Trophoblast cell (in vitro differentiated cells and primary cell): ENCODE data around the gene RAB8A.
"Not testable (repeated sequence)": the region's sequence is repeated elsewhere in the genome, so short reads cannot be mapped to it uniquely, and the experiment has no call there.

Experiments
- DNase-seq, 2 donors: peaks; one replicate each; pipeline ENCODE4 v3.0.0-alpha.2; 2016
- H2AFZ ChIP-seq: 2 replicates; pipeline ENCODE4 v1.6.1; 2013; ENCODE audit warnings: low read length, moderate library complexity, mild to moderate bottlenecking; ENCODE audit not compliant: insufficient read depth, poor library complexity
- H2AK5ac ChIP-seq: 2 replicates; pipeline ENCODE4 v1.6.1; 2013; ENCODE audit warnings: mild to moderate bottlenecking, low read length
- H2BK120ac ChIP-seq: 2 replicates; pipeline ENCODE4 v1.6.1; 2013; ENCODE audit warnings: low read length, mild to moderate bottlenecking, moderate library complexity; ENCODE audit not compliant: insufficient read depth, poor library complexity
- H2BK12ac ChIP-seq: 2 replicates; pipeline ENCODE4 v1.6.1; 2013; ENCODE audit warnings: mild to moderate bottlenecking, low read length, moderate library complexity
- H2BK5ac ChIP-seq: 2 replicates; pipeline ENCODE4 v1.6.1; 2013; ENCODE audit warnings: low read length, low read depth, moderate library complexity, mild to moderate bottlenecking; ENCODE audit not compliant: poor library complexity
- H3K14ac ChIP-seq: 2 replicates; pipeline ENCODE4 v1.6.1; 2013; ENCODE audit warnings: mild to moderate bottlenecking, low read length
- H3K18ac ChIP-seq: 2 replicates; pipeline ENCODE4 v1.6.1; 2013; ENCODE audit warnings: mild to moderate bottlenecking, low read length
- H3K23ac ChIP-seq: 2 replicates; pipeline ENCODE4 v1.6.1; 2013; ENCODE audit warnings: low read length
- H3K27ac ChIP-seq: 2 replicates; pipeline ENCODE4 v1.5.1; 2013; ENCODE audit warnings: low read depth, mild to moderate bottlenecking, inconsistent platforms, low read length, moderate library complexity
- H3K27me3 ChIP-seq: 2 replicates; pipeline ENCODE4 v1.6.1; 2013; ENCODE audit warnings: inconsistent platforms, mild to moderate bottlenecking, low read length, moderate library complexity; ENCODE audit not compliant: insufficient read depth
- H3K36me3 ChIP-seq, 2 experiments: 1 replicate in 1 of 2; 2 replicates in 1 of 2; pipeline ENCODE4 v1.6.1; 2013; ENCODE audit warnings: low read length in 2 of 2, mild to moderate bottlenecking in 2 of 2, moderate library complexity in 1 of 2; ENCODE audit not compliant: insufficient read depth in 2 of 2, control insufficient read depth in 1 of 2
- H3K4ac ChIP-seq: 2 replicates; pipeline ENCODE4 v1.6.1; 2013; ENCODE audit warnings: low read depth, mild to moderate bottlenecking, low read length, moderate library complexity
- H3K4me1 ChIP-seq, 2 experiments: 1 replicate in 1 of 2; 2 replicates in 1 of 2; pipeline ENCODE4 v1.6.1; 2013; ENCODE audit warnings: low read length in 2 of 2, mild to moderate bottlenecking in 2 of 2, moderate library complexity in 1 of 2; ENCODE audit not compliant: insufficient read depth in 2 of 2, control insufficient read depth in 1 of 2
- H3K4me2 ChIP-seq: 2 replicates; pipeline ENCODE4 v1.6.1; 2013; ENCODE audit warnings: inconsistent platforms, mild to moderate bottlenecking, low read length, moderate library complexity
- H3K4me3 ChIP-seq: 2 replicates; pipeline ENCODE4 v1.5.1; 2013; ENCODE audit warnings: mild to moderate bottlenecking, low read depth, low read length, inconsistent platforms
- H3K79me1 ChIP-seq: one replicate; pipeline ENCODE4 v1.6.1; 2013; ENCODE audit warnings: low read length
- H3K79me2 ChIP-seq: 2 replicates; pipeline ENCODE4 v1.6.1; 2013; ENCODE audit warnings: low read length, mild to moderate bottlenecking; ENCODE audit not compliant: control insufficient read depth, insufficient read depth, poor library complexity
- H3K9ac ChIP-seq: 2 replicates; pipeline ENCODE4 v1.6.1; 2013; ENCODE audit warnings: mild to moderate bottlenecking, low read length
- H3K9me3 ChIP-seq: 2 replicates; pipeline ENCODE4 v1.6.1; 2013; ENCODE audit warnings: low read depth, mild to moderate bottlenecking, control low read depth, inconsistent platforms, low read length; ENCODE audit not compliant: insufficient read depth
- H4K12ac ChIP-seq: 2 replicates; pipeline ENCODE4 v1.6.1; 2013; ENCODE audit warnings: low read depth, mild to moderate bottlenecking, low read length, moderate library complexity
- H4K8ac ChIP-seq: 2 replicates; pipeline ENCODE4 v1.6.1; 2013; ENCODE audit warnings: low read depth, mild to moderate bottlenecking, low read length, moderate library complexity
- H4K91ac ChIP-seq: one replicate; pipeline ENCODE4 v1.6.1; 2013; ENCODE audit warnings: low read depth, mild to moderate bottlenecking, low read length, moderate library complexity
- WGBS: extraction: QIAGEN DNeasy Blood & Tissue Kit; methylation state at CpG from one replicate; pipeline ENCODE4 v1.1.7; 2013; ENCODE audit warnings: missing lambda C conversion rate; ENCODE audit not compliant: insufficient read length, insufficient coverage; ENCODE audit errors: extremely low coverage; 5-methylcytosine and 5-hydroxymethylcytosine counted together

Gene RAB8A

DNA sequence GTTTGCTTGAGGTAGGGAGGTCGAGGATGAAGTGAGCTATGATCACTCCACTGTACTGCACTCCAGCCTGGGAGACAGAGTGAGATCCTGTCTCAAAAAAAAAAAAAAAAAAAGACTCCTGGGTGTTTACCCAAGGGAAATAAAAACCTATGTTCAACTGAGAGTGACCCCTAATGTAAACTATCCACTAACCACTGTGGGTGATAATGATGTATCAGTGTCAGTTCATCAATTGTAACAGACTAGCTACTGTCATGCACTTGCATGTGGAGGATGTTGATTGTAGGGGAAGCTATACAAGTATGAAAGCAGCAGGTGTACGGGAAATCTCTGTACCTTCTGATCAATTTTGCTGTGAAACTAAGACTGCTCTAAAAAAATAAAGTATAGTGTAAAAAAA, 64.3 kb downstream of the RAB8A start:
- Histone ChIP-seq H2AK5ac (no peak overlapping the region), H4K12ac (no peak overlapping the region), H4K8ac (no peak overlapping the region), H3K4me3 (no peak overlapping the region), H3K79me1 (no peaks in the 10 kb centered on the region), H3K9me3 (peaks cover 5% of the 10 kb centered on the region), H2BK12ac (no peak overlapping the region), H3K4me1 (peaks cover 3 to 5% of the 10 kb centered on the region in 2 experiments), H3K27me3 (no peaks in the 10 kb centered on the region), H3K27ac (no peak overlapping the region), H4K91ac (no peak overlapping the region), H3K4me2 (no peak overlapping the region), H3K4ac (no peak overlapping the region), H3K23ac (no peak overlapping the region), H3K79me2 (no peaks in the 10 kb centered on the region), H3K18ac (no peak overlapping the region), H3K14ac (no peak overlapping the region), H3K36me3 (no peaks in the 10 kb centered on the region), H2BK120ac (no peak overlapping the region), H2BK5ac (no peak overlapping the region), H3K9ac (no peak overlapping the region), H2AFZ (no peak overlapping the region)
- DNase-seq = no peak
- WGBS = no CpG with 5 or more reads among the region's 2 CpGs

GRCh38 chr19:16178866-16179265, 67.2 kb downstream of the RAB8A start:
- WGBS = no CpG with 5 or more reads among the region's 5 CpGs

GRCh38 chr19:16180611-16181010, 68.9 kb downstream of the RAB8A start:
- no CpG with 5 or more reads among the region's 4 CpGs for WGBS
- Histone ChIP-seq H2BK5ac (no peak overlapping the region), H3K4me2 (no peak overlapping the region), H3K27ac (no peak overlapping the region), H3K23ac (no peak overlapping the region), H3K9me3 (no peaks in the 10 kb centered on the region), H3K14ac (no peak overlapping the region), H3K18ac (no peak overlapping the region), H3K27me3 (no peaks in the 10 kb centered on the region), H4K12ac (no peak overlapping the region), H2AFZ (no peak overlapping the region), H4K8ac (no peak overlapping the region), H3K4me1 (peaks cover 3% of the 10 kb centered on the region in 2 experiments), H2BK12ac (no peak overlapping the region), H3K79me2 (no peaks in the 10 kb centered on the region), H2AK5ac (no peak overlapping the region), H2BK120ac (no peak overlapping the region), H4K91ac (no peak overlapping the region), H3K9ac (no peak overlapping the region), H3K36me3 (no peaks in the 10 kb centered on the region), H3K79me1 (peaks cover 7% of the 10 kb centered on the region), H3K4me3 (no peak overlapping the region), H3K4ac (no peak overlapping the region)
- peak in 1 of 2 donors; percentile 35 for DNase-seq

More at GRCh38 chr19:16178866-16179265, 67.2 kb downstream of the RAB8A start:
- H3K4me3 ChIP-seq, H3K18ac ChIP-seq, H2BK12ac ChIP-seq, H3K27me3 ChIP-seq, H2BK5ac ChIP-seq, H3K36me3 ChIP-seq, H4K91ac ChIP-seq, H3K9ac ChIP-seq, DNase-seq, H4K12ac ChIP-seq, H3K23ac ChIP-seq, H4K8ac ChIP-seq, H3K4ac ChIP-seq, H3K27ac ChIP-seq, H3K79me2 ChIP-seq, H3K4me1 ChIP-seq, H3K9me3 ChIP-seq, H3K14ac ChIP-seq, H3K4me2 ChIP-seq, H2BK120ac ChIP-seq, H3K79me1 ChIP-seq, H2AFZ ChIP-seq, H2AK5ac ChIP-seq: not testable (repeated sequence)
